Stimulated activated CD4-positive, alpha-beta T cell treated with anti-CD3 and anti-CD28 coated beads, TNF-alpha, amount 100 ng/mL, for 48 hours (primary cell): Measurements from ENCODE around the gene CREB1.
"Not testable (repeated sequence)": the region's sequence is repeated elsewhere in the genome, so short reads cannot be mapped to it uniquely, and the experiment has no call there.

Source experiments
- DNase-seq, 3 donors: peaks; one replicate each; pipeline ENCODE4 v3.0.0-alpha.2; 2020; ENCODE audit warnings: low read depth in 3 of 3

Gene CREB1

GRCh38 chr2:207529330-207530159 is at the start of gene CREB1:
Gene CREB1 (plus strand): TSS chr2:207529962. CDS start chr2:207555636, 25,674 bp downstream.
- DNase-seq: peak; percentile 98 to 100 (median 99)

- no peak for DNase-seq
Measured at GRCh38 chr2:207480521-207481040, 49.2 kb upstream of the CREB1 start.

- no peak for DNase-seq
Measured at GRCh38 chr2:207481924-207482323, 47.8 kb upstream of the CREB1 start.

- DNase-seq: no peak
Measured at GRCh38 chr2:207482630-207483029, 47.1 kb upstream of the CREB1 start.

- DNase-seq: no peak
Measured at GRCh38 chr2:207483066-207483465, 46.7 kb upstream of the CREB1 start.

GRCh38 chr2:207483477-207483876 is 46.3 kb upstream of the CREB1 start:
- no peak for DNase-seq

GRCh38 chr2:207484444-207485391 is 45.0 kb upstream of the CREB1 start:
- no peak for DNase-seq

GRCh38 chr2:207487650-207488311 is 42.0 kb upstream of the CREB1 start:
- no peak for DNase-seq

GRCh38 chr2:207489251-207489650 is 40.5 kb upstream of the CREB1 start:
- no peak for DNase-seq

GRCh38 chr2:207490441-207490840 is 39.3 kb upstream of the CREB1 start:
- no peak for DNase-seq

- DNase-seq: no peak
Measured at GRCh38 chr2:207491086-207491485, 38.7 kb upstream of the CREB1 start.

GRCh38 chr2:207491956-207492355 is 37.8 kb upstream of the CREB1 start:
- DNase-seq: no peak

GRCh38 chr2:207492461-207492860 is 37.3 kb upstream of the CREB1 start:
- no peak for DNase-seq

- no peak for DNase-seq
Measured at GRCh38 chr2:207494137-207494536, 35.6 kb upstream of the CREB1 start.

GRCh38 chr2:207496936-207497335 is 32.8 kb upstream of the CREB1 start:
- not testable (repeated sequence) for DNase-seq

GRCh38 chr2:207497596-207497995 is 32.2 kb upstream of the CREB1 start:
- DNase-seq: no peak

GRCh38 chr2:207498427-207498826 is 31.3 kb upstream of the CREB1 start:
- DNase-seq: no peak

- DNase-seq: no peak
Measured at GRCh38 chr2:207499114-207499513, 30.6 kb upstream of the CREB1 start.

GRCh38 chr2:207501802-207502576 is 27.8 kb upstream of the CREB1 start:
- DNase-seq: no peak

GRCh38 chr2:207502577-207503198 is 27.1 kb upstream of the CREB1 start:
- no peak for DNase-seq

GRCh38 chr2:207503234-207503633 is 26.5 kb upstream of the CREB1 start:
- DNase-seq: no peak
